Breast epithelium (tissue), 4 donors: ENCODE results near the gene SOX18. TPM values are rescaled to one million over a fixed set of nuclear protein-coding genes. Genes with fewer than 3 reads are reported as not detected.
"Not testable (repeated sequence)": the region's sequence is repeated elsewhere in the genome, so short reads cannot be mapped to it uniquely, and the experiment has no call there.

ENCODE experiments used
- DNase-seq, 2 donors: peaks; one replicate each; pipeline ENCODE4 v3.0.0-alpha.2; 2019; ENCODE audit warnings: low spot score in 2 of 2
- H3K27ac ChIP-seq, 2 donors: fragments of 200-600 bp; sonication (generic) in 1 of 2; one replicate each; pipeline ENCODE4 v1.5.1; 2016 to 2019; ENCODE audit warnings: mild to moderate bottlenecking in 1 of 2
- H3K27me3 ChIP-seq, 2 donors: fragments of 200-600 bp; sonication (generic) in 1 of 2; one replicate each; pipeline versions ENCODE4 v1.5.1 to v1.6.0; 2017 to 2019; ENCODE audit warnings: control low read depth in 1 of 2, mild to moderate bottlenecking in 1 of 2
- H3K36me3 ChIP-seq: fragments of 200-600 bp; one replicate; pipeline ENCODE4 v1.5.1; 2019
- H3K4me1 ChIP-seq, 2 donors: fragments of 200-600 bp; sonication (generic); one replicate each; pipeline ENCODE4 v1.5.1; 2016 to 2019; ENCODE audit warnings: control low read depth in 1 of 2
- H3K4me3 ChIP-seq, 3 donors: fragments of 200-600 bp; sonication (generic); 1 replicate in 2 of 3; 2 replicates in 1 of 3; pipeline ENCODE4 v1.5.1; 2016 to 2019; ENCODE audit warnings: mild to moderate bottlenecking in 3 of 3, moderate library complexity in 2 of 3
- H3K9me3 ChIP-seq, 2 donors: fragments of 200-600 bp; sonication (generic) in 1 of 2; one replicate each; pipeline ENCODE4 v1.5.1; 2016 to 2019; ENCODE audit warnings: control low read depth in 1 of 2
- POLR2A ChIP-seq: fragments of 450-650 bp; IDR thresholded peaks from one replicate; pipeline ENCODE4 v1.6.1; 2016; ENCODE audit warnings: antibody characterized with exemption, mild to moderate bottlenecking, moderate library complexity
- POLR2AphosphoS5 ChIP-seq, 3 donors: sonication (generic); formaldehyde crosslinking; IDR thresholded peaks; one replicate each; pipeline ENCODE4 v1.6.1; 2017; ENCODE audit warnings: antibody characterized with exemption in 3 of 3
- intact Hi-C: fragments of 100-400 bp; cut with DNase I; formaldehyde crosslinking; loops from one replicate; pipeline ENCODE4 v1.15.1; 2023; ENCODE audit warnings: low total_unique reads
- total RNA-seq, 3 donors: library from RNA; depleted of rRNA; stranded (reverse); fragments of >200 nt; gene quantifications; one replicate each; pipeline ENCODE4 v1.1.0, GENCODE V29; 2016
- TF ChIP-seq, protein P1 (sequence below), 3 donors: fragments of 450-650 bp; IDR thresholded peaks; one replicate each; pipeline ENCODE4 v1.5.1; 2016 to 2017; ENCODE audit warnings: antibody characterized with exemption in 3 of 3, mild to moderate bottlenecking in 3 of 3, moderate library complexity in 3 of 3

The SOX18 gene
- total RNA-seq, 3 donors from 2014 or later, result 1.8 to 8.8 (median 3.2) TPM

DNA sequence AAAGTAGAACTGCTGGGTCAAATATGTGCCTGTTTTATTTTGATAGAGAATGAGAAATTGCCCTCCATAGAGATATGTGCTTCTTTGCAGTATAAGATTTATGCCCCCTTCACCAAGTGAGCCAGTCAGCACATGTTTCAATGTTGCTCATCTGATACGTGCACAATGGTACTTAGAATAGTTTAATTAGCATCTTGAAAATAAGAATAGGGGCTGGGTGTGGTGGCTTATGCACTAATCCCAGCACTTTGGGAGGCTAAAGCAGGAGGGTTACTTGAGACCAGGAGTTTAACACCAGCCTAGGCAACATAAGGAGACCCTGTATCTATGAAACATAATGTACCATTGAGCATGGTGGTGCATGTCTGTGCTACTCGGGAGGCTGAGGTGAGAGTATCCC, 33.8 kb downstream of the SOX18 start:
- no peaks in the 10 kb centered on the region for H3K27me3 ChIP-seq
- no peaks in the 10 kb centered on the region for H3K9me3 ChIP-seq
- no peak overlapping the region for H3K4me3 ChIP-seq
- TF ChIP-seq, protein P1, sequence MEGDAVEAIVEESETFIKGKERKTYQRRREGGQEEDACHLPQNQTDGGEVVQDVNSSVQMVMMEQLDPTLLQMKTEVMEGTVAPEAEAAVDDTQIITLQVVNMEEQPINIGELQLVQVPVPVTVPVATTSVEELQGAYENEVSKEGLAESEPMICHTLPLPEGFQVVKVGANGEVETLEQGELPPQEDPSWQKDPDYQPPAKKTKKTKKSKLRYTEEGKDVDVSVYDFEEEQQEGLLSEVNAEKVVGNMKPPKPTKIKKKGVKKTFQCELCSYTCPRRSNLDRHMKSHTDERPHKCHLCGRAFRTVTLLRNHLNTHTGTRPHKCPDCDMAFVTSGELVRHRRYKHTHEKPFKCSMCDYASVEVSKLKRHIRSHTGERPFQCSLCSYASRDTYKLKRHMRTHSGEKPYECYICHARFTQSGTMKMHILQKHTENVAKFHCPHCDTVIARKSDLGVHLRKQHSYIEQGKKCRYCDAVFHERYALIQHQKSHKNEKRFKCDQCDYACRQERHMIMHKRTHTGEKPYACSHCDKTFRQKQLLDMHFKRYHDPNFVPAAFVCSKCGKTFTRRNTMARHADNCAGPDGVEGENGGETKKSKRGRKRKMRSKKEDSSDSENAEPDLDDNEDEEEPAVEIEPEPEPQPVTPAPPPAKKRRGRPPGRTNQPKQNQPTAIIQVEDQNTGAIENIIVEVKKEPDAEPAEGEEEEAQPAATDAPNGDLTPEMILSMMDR (IDR thresholded peaks at IDR 0.05), result no peak
- no peak for TF ChIP-seq POLR2AphosphoS5 (IDR thresholded peaks at IDR 0.05)
- no peak for TF ChIP-seq POLR2A
- H3K4me1 ChIP-seq, result no peaks in the 10 kb centered on the region
- H3K27ac ChIP-seq, result no peak overlapping the region
- H3K36me3 ChIP-seq, result peaks cover 2% of the 10 kb centered on the region
- intact Hi-C loops, result no loop called here
- DNase-seq, result no peak

DNA sequence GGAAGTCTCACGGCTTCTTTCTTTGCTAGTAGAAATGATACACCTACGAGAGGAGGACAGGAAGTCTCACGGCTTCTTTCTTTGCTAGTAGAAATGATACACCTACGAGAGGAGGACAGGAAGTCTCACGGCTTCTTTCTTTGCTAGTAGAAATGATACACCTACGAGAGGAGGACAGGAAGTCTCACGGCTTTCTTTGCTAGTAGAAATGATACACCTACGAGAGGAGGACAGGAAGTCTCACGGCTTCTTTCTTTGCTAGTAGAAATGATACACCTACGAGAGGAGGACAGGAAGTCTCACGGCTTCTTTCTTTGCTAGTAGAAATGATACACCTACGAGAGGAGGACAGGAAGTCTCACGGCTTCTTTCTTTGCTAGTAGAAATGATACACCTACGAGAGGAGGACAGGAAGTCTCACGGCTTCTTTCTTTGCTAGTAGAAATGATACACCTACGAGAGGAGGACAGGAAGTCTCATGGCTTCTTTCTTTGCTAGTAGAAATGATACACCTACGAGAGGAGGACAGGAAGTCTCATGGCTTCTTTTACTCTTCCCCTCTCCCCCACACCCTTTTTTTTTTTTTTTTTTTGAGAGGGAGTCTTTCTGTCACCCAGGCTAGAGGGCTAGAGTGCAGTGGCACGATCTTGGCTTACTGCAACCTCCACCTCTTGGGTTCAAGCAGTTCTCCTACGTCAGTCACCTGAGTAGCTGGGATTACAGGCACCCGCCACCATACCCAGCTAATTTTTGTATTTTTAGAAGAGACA, 36.9 kb downstream of the SOX18 start:
- H3K27ac ChIP-seq, intact Hi-C loops, H3K27me3 ChIP-seq, H3K36me3 ChIP-seq, H3K4me1 ChIP-seq, DNase-seq, H3K4me3 ChIP-seq, H3K9me3 ChIP-seq: not testable (repeated sequence)

DNA sequence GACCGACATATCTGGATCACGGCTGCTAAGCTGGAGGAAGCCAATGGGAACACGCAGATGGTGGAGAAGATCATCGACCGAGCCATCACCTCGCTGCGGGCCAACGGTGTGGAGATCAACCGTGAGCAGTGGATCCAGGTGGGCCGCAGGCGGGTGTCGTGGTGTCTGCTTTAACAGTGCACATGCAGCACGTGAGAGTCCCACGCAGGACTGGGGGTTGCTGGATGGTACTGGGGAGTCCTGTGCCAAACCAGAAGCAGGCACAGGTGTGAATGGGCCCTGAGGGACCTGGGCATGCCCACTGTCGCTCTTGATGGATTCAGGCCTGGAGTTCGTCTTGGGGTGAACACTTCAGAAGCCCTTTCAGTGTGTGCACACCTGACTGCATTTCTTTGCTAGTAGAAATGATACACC, 38.1 kb downstream of the SOX18 start:
- no peaks in the 10 kb centered on the region for H3K9me3 ChIP-seq
- TF ChIP-seq POLR2AphosphoS5 (IDR thresholded peaks at IDR 0.05), result no peak
- TF ChIP-seq, protein P1 (IDR thresholded peaks at IDR 0.05), result no peak
- no peak for TF ChIP-seq POLR2A
- intact Hi-C loops, result no loop called here
- H3K27me3 ChIP-seq, result no peaks in the 10 kb centered on the region
- H3K27ac ChIP-seq, result no peak overlapping the region
- peaks cover 4% of the 10 kb centered on the region for H3K36me3 ChIP-seq
- H3K4me1 ChIP-seq, result no peaks in the 10 kb centered on the region
- DNase-seq, result no peak
- H3K4me3 ChIP-seq, result no peak overlapping the region

DNA sequence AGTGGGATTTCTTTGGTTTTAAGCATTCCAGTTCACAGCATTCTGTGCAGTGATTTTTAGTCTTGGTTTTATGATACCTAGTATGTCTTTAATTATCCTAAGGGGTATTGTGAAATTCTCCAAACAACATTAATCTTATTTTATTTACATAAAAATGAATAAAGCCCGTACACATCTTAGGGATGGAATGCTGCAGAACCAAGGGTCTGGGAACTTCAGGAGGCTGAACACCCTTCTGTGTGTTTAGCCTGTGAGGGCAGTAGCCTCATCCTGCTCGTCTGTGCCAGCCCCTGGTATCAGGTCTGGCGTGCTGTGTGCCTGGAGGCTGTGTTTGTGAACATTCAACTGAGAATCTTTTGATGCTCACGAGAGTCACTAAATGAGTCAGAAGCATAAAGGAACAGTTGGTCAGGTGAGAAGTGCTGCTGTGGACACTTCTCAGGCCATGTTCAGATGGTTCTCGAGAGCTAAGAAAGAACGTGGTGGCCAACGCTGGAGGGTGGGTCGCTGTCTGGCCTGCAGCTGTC, 38.7 kb downstream of the SOX18 start:
- intact Hi-C loops, result no loop called here
- no peaks in the 10 kb centered on the region for H3K4me1 ChIP-seq
- DNase-seq, result no peak
- H3K27me3 ChIP-seq, result no peaks in the 10 kb centered on the region
- H3K9me3 ChIP-seq, result no peaks in the 10 kb centered on the region
- no peak overlapping the region for H3K27ac ChIP-seq
- TF ChIP-seq, protein P1 (IDR thresholded peaks at IDR 0.05), result no peak
- TF ChIP-seq POLR2A (no peak), POLR2AphosphoS5 (IDR thresholded peaks at IDR 0.05) (no peak)
- peaks cover 4% of the 10 kb centered on the region for H3K36me3 ChIP-seq
- H3K4me3 ChIP-seq, result no peak overlapping the region

DNA sequence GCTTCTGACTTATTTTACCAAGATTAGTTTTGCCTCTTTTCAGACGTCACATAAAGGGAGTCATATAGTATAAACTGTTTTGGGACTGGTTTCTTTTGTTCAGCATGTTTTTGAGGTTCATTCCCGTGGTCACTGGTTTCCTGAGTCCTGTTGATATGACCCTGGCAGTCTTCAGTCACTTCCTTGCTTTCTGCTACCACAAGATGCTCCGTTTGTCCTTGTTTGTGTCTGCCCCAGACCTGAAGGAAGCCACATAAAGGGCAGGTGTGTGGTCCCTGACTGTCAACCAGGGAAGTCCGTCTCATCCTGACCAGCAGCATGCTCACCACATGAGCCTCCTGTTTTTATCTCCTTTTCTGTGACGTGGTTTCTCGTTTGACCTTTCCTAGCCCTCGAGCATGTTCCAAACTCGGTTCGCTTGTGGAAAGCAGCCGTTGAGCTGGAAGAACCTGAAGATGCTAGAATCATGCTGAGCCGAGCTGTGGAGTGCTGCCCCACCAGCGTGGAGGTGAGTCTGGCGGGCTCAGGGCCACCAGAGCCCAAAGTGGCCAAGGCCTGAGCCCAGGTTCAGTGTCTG, 39.5 kb downstream of the SOX18 start:
- intact Hi-C loops, result no loop called here
- peaks cover 4% of the 10 kb centered on the region for H3K36me3 ChIP-seq
- TF ChIP-seq POLR2A (no peak), POLR2AphosphoS5 (IDR thresholded peaks at IDR 0.05) (no peak)
- TF ChIP-seq, protein P1 (IDR thresholded peaks at IDR 0.05), result no peak

More for the DNA sequence above, 39.5 kb downstream of the SOX18 start:
- no peaks in the 10 kb centered on the region for H3K27me3 ChIP-seq
- no peaks in the 10 kb centered on the region for H3K4me1 ChIP-seq
- no peak for DNase-seq
- H3K27ac ChIP-seq, result no peak overlapping the region
- no peaks in the 10 kb centered on the region for H3K9me3 ChIP-seq
- no peak overlapping the region for H3K4me3 ChIP-seq
